Measurements from ENCODE around the gene ARHGAP21. TPM values are rescaled to one million over a fixed set of nuclear protein-coding genes. Genes with fewer than 3 reads are reported as not detected.

The ARHGAP21 gene
- total RNA-seq, 1 experiment from 2014 or later: 45.8 TPM

DNA sequence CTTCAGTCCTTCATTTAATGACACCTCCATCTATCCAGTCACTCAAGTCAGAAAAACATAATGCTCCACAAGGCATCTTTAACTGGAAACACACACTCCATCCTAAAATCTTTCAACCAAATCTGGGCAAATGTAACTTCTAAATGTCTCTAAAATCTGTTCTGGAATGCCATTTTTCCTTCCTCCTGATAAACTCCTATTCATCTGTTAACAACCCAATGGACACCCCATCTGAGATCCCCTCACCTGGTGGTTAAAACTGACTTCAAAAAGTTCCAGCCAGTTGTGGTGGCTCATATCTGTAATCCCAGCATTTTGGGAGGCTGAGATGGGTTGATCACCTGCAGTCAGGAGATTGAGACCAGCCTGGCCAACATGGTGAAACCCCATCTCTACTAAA lies 78.7 kb downstream of the ARHGAP21 start:
- POLR2A ChIA-PET: no interaction called here
- Histone ChIP-seq H3K9me3 (ENCODE audit: control insufficient read depth, insufficient read depth, low read depth, low read length) (no peaks in the 10 kb centered on the region), H3K4me3 (ENCODE audit: low read depth in 2 of 2, low read length in 2 of 2) (no peak overlapping the region), H3K4me1 (ENCODE audit: control insufficient read depth, insufficient read depth, low read length) (peaks cover 13% of the 10 kb centered on the region), H3K27ac (ENCODE audit: low read length) (no peak overlapping the region), H3K27me3 (ENCODE audit: control insufficient read depth, insufficient read depth, low read length) (no peaks in the 10 kb centered on the region), H3K36me3 (ENCODE audit: control insufficient read depth, insufficient read depth, low read length) (no peaks in the 10 kb centered on the region)
- intact Hi-C loops (cut with micrococcal nuclease; ENCODE audit: unreplicated experiment) (loop anchor here (10.0 kb wide), 1 partner anchor 350 kb away; no protein-coding TSS in a partner anchor), in situ Hi-C loops (cut with HindIII; ENCODE audit: low pct_unique_long_range_greater_than_20kb, low sequenced_read_pairs) (no loop called here)
- CTCF ChIA-PET: no interaction called here
- no TSS peak for BruUV-seq (replicated peaks)
- DNase-seq (ENCODE audit: low read depth, low spot score) (no peak), ATAC-seq (no peak)
- no peak for TF ChIP-seq TCF7L2 (IDR thresholded peaks at IDR 0.05; ENCODE audit: low read depth, low read length)
- no peak for TF ChIP-seq SIN3A (IDR thresholded peaks at IDR 0.05; ENCODE audit: borderline replicate concordance, insufficient read depth, low read depth, low read length)
- TF ChIP-seq REST (IDR thresholded peaks at IDR 0.05; ENCODE audit: insufficient read depth in 1 of 2, low read depth in 2 of 2, low read length in 1 of 2): no peak
- TF ChIP-seq POLR2AphosphoS5 (IDR thresholded peaks at IDR 0.05; ENCODE audit: low read depth, low read length): no peak
- TF ChIP-seq, protein P1, sequence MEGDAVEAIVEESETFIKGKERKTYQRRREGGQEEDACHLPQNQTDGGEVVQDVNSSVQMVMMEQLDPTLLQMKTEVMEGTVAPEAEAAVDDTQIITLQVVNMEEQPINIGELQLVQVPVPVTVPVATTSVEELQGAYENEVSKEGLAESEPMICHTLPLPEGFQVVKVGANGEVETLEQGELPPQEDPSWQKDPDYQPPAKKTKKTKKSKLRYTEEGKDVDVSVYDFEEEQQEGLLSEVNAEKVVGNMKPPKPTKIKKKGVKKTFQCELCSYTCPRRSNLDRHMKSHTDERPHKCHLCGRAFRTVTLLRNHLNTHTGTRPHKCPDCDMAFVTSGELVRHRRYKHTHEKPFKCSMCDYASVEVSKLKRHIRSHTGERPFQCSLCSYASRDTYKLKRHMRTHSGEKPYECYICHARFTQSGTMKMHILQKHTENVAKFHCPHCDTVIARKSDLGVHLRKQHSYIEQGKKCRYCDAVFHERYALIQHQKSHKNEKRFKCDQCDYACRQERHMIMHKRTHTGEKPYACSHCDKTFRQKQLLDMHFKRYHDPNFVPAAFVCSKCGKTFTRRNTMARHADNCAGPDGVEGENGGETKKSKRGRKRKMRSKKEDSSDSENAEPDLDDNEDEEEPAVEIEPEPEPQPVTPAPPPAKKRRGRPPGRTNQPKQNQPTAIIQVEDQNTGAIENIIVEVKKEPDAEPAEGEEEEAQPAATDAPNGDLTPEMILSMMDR (IDR thresholded peaks at IDR 0.05): no peak

GRCh38 chr10:24643679-24644209 lies 79.9 kb downstream of the ARHGAP21 start:
- TF ChIP-seq REST (IDR thresholded peaks at IDR 0.05; ENCODE audit: insufficient read depth in 1 of 2, low read depth in 2 of 2, low read length in 1 of 2) (no peak), SIN3A (IDR thresholded peaks at IDR 0.05; ENCODE audit: borderline replicate concordance, insufficient read depth, low read depth, low read length) (no peak), POLR2AphosphoS5 (IDR thresholded peaks at IDR 0.05; ENCODE audit: low read depth, low read length) (no peak), TCF7L2 (IDR thresholded peaks at IDR 0.05; ENCODE audit: low read depth, low read length) (no peak)
- TF ChIP-seq, protein P1 (IDR thresholded peaks at IDR 0.05): no peak
- H3K4me1 ChIP-seq (ENCODE audit: control insufficient read depth, insufficient read depth, low read length): peaks cover 13% of the 10 kb centered on the region
- no peak for ATAC-seq
- CTCF ChIA-PET: no interaction called here
- BruUV-seq (replicated peaks): no TSS peak
- intact Hi-C loops (cut with micrococcal nuclease; ENCODE audit: unreplicated experiment): loop anchor here (5.0 to 10.0 kb wide), 3 partner anchors 79 to 351 kb away; partner anchors contain the start of genes ARHGAP21 and PRTFDC1
- no peaks in the 10 kb centered on the region for H3K9me3 ChIP-seq (ENCODE audit: control insufficient read depth, insufficient read depth, low read depth, low read length)
- POLR2A ChIA-PET: no interaction called here
- no peak overlapping the region for H3K4me3 ChIP-seq (ENCODE audit: low read depth in 2 of 2, low read length in 2 of 2)
- H3K27ac ChIP-seq (ENCODE audit: low read length): no peak overlapping the region
- in situ Hi-C loops (cut with HindIII; ENCODE audit: low pct_unique_long_range_greater_than_20kb, low sequenced_read_pairs): no loop called here
- no peaks in the 10 kb centered on the region for H3K27me3 ChIP-seq (ENCODE audit: control insufficient read depth, insufficient read depth, low read length)
- H3K36me3 ChIP-seq (ENCODE audit: control insufficient read depth, insufficient read depth, low read length): no peaks in the 10 kb centered on the region
- no peak for DNase-seq (ENCODE audit: low read depth, low spot score)
